HG03571 (cell line): ENCODE data around the gene PRR12.

Experiments used
- ATAC-seq: cut with Tn5 transposase; IDR thresholded peaks from one replicate; pipeline ENCODE4 v1.9.1; 2021; ENCODE audit not compliant: unreplicated experiment

Gene PRR12

GRCh38 chr19:49564616-49565045, 26.4 kb upstream of the PRR12 start:
- no peak for ATAC-seq

GRCh38 chr19:49565261-49565660, 25.7 kb upstream of the PRR12 start:
- no peak for ATAC-seq

- ATAC-seq, result no peak
Observed at GRCh38 chr19:49566302-49566701, 24.7 kb upstream of the PRR12 start.

GRCh38 chr19:49567861-49568441, 23.0 kb upstream of the PRR12 start:
- ATAC-seq, result no peak

- ATAC-seq, result no peak
Observed at GRCh38 chr19:49570138-49570856, 20.7 kb upstream of the PRR12 start.

GRCh38 chr19:49570997-49571676, 19.8 kb upstream of the PRR12 start:
- ATAC-seq, result no peak

GRCh38 chr19:49573009-49573408, 18.0 kb upstream of the PRR12 start:
- ATAC-seq, result no peak

- no peak for ATAC-seq
Observed at GRCh38 chr19:49573425-49573824, 17.6 kb upstream of the PRR12 start.

GRCh38 chr19:49574206-49574755, 16.7 kb upstream of the PRR12 start:
- no peak for ATAC-seq

- no peak for ATAC-seq
Observed at GRCh38 chr19:49579193-49579592, 11.8 kb upstream of the PRR12 start.

- ATAC-seq, result no peak
Observed at GRCh38 chr19:49579947-49580263, 11.1 kb upstream of the PRR12 start.

GRCh38 chr19:49580264-49581006, 10.5 kb upstream of the PRR12 start, which contains the start of gene NOSIP:
Gene NOSIP (minus strand): TSS chr19:49580556. CDS start chr19:49560691, 19,865 bp downstream.
- ATAC-seq, result no peak

- ATAC-seq, result no peak
Observed at GRCh38 chr19:49581007-49581508, 9.9 kb upstream of the PRR12 start, which contains the start of gene PRRG2. Gene PRRG2 (plus strand): TSS chr19:49581316. CDS start chr19:49583220, 1,904 bp downstream.

GRCh38 chr19:49583239-49583638, 7.7 kb upstream of the PRR12 start:
- ATAC-seq, result no peak

GRCh38 chr19:49585023-49585422, 6.0 kb upstream of the PRR12 start:
- ATAC-seq, result no peak

GRCh38 chr19:49587227-49587626, 3.8 kb upstream of the PRR12 start:
- no peak for ATAC-seq

- no peak for ATAC-seq
Observed at GRCh38 chr19:49588365-49589122, 2.4 kb upstream of the PRR12 start.

GRCh38 chr19:49589502-49589905, 1.5 kb upstream of the PRR12 start:
- ATAC-seq, result no peak

- peak; percentile 55 for ATAC-seq
Observed at GRCh38 chr19:49590071-49590970, 661 bp upstream of the PRR12 start.
